GM12878 (cell line): ENCODE results near the gene ISL1. TPM values are rescaled to one million over a fixed set of nuclear protein-coding genes. Genes with fewer than 3 reads are reported as not detected.

Source experiments
- ATAC-seq: fragments of 200-7000 bp; cut with Tn5 transposase; 3 replicates; pipeline ENCODE4 v1.9.1; 2020; ENCODE audit warnings: mild to moderate bottlenecking, moderate library complexity
- BruUV-seq: library from RNA; stranded (reverse); fragments of 400-500 nt; replicated peaks from 2 replicates; lab custom pipeline; 2021; lab: Mats Ljungman, UMichigan
- CTCF ChIA-PET: fragments of 300-600 bp; sonication (Branson Sonifier 250); formaldehyde crosslinking; extraction: SDS; loops from one replicate; lab custom pipeline; 2021; ENCODE audit warnings: inconsistent platforms; lab: Yijun Ruan, JAX
- POLR2A ChIA-PET: fragments of 350-600 bp; formaldehyde crosslinking; extraction: SDS; loops from one replicate; lab custom pipeline; 2021; ENCODE audit warnings: inconsistent platforms; lab: Charles Lee
- RAD21 ChIA-PET: fragments of 300-600 bp; sonication (Branson Sonifier 250); formaldehyde crosslinking; loops from one replicate; lab custom pipeline; 2023; ENCODE audit warnings: antibody characterized with exemption; ENCODE audit not compliant: unreplicated experiment; lab: Charles Lee
- SMC1A ChIA-PET: fragments of 300-600 bp; sonication (Branson Sonifier 250); formaldehyde crosslinking; loops from one replicate; lab custom pipeline; 2023; ENCODE audit not compliant: unreplicated experiment, uncharacterized antibody; lab: Charles Lee
- DNase-seq: peaks from one replicate; pipeline ENCODE4 v3.0.0-alpha.2; 2011; ENCODE audit warnings: low read depth, low spot score
- FAIRE-seq: peaks from 3 replicates; lab custom pipeline; 2011; peaks lifted over from hg19 to GRCh38; lab: Jason Lieb, UNC
- H2AFZ ChIP-seq: 2 replicates; pipeline ENCODE4 v1.6.0; 2011; ENCODE audit warnings: low read depth, low read length, control low read depth; ENCODE audit not compliant: control insufficient read depth
- H3K27ac ChIP-seq: 2 replicates; pipeline ENCODE4 v1.5.1; 2011; ENCODE audit warnings: control low read depth; ENCODE audit not compliant: control insufficient read depth, insufficient read depth
- H3K27me3 ChIP-seq, 2 experiments: replicated peaks in 1 of 2; 2 replicates each; pipeline versions ENCODE4 v1.6.0 to v1.6.1; 2011; ENCODE audit warnings: low read length in 1 of 2; ENCODE audit not compliant: control insufficient read depth in 2 of 2, insufficient read depth in 2 of 2
- H3K36me3 ChIP-seq, 2 experiments: 2 replicates each; pipeline ENCODE4 v1.5.1; 2011; ENCODE audit warnings: low read length in 1 of 2; ENCODE audit not compliant: control insufficient read depth in 2 of 2, insufficient read depth in 2 of 2
- H3K4me1 ChIP-seq: 2 replicates; pipeline ENCODE4 v1.6.1; 2011; ENCODE audit warnings: mild to moderate bottlenecking, low read length, moderate library complexity, mixed read lengths; ENCODE audit not compliant: control insufficient read depth, insufficient read depth
- H3K4me2 ChIP-seq: 2 replicates; pipeline ENCODE4 v1.6.0; 2011; ENCODE audit warnings: control low read depth; ENCODE audit not compliant: control insufficient read depth, insufficient read depth
- H3K4me3 ChIP-seq: fragments of 200-600 bp; sonication (generic); 2 replicates; pipeline ENCODE4 v1.5.1; 2016
- H3K79me2 ChIP-seq: 2 replicates; pipeline ENCODE4 v1.6.0; 2011; ENCODE audit warnings: low read length; ENCODE audit not compliant: control insufficient read depth, insufficient read depth
- H3K9ac ChIP-seq: 2 replicates; pipeline ENCODE4 v1.8.0; 2011; ENCODE audit warnings: low read length, control low read depth, mixed read lengths; ENCODE audit not compliant: control insufficient read depth, insufficient read depth
- H3K9me3 ChIP-seq: replicated peaks from 3 replicates; pipeline ENCODE4 v1.5.1; 2011; ENCODE audit warnings: mild to moderate bottlenecking, low read length; ENCODE audit not compliant: control insufficient read depth, insufficient read depth
- H4K20me1 ChIP-seq: 2 replicates; pipeline ENCODE4 v1.6.0; 2011; ENCODE audit not compliant: control insufficient read depth, insufficient read depth
- BMI1 ChIP-seq: fragments of 450-650 bp; IDR thresholded peaks from 2 replicates; pipeline ENCODE4 v1.6.1; 2016; ENCODE audit warnings: mild to moderate bottlenecking, moderate library complexity, borderline replicate concordance
- CEBPZ ChIP-seq: fragments of 150-350 bp; IDR thresholded peaks from 2 replicates; pipeline ENCODE4 v1.6.1; 2016; ENCODE audit warnings: low read depth, low read length
- EP300 ChIP-seq, 2 experiments: fragments of 150-350 bp in 1 of 2; IDR thresholded peaks; 2 replicates each; pipeline ENCODE4 v1.6.1; 2011 to 2012; ENCODE audit warnings: low read depth in 2 of 2, low read length in 2 of 2, borderline replicate concordance in 1 of 2, improper control_type of control experiment in 1 of 2, inconsistent platforms in 1 of 2; ENCODE audit not compliant: control insufficient read depth in 1 of 2
- EZH2 ChIP-seq: IDR thresholded peaks from 2 replicates; pipeline ENCODE4 v1.6.1; 2012; ENCODE audit warnings: low read depth, mild to moderate bottlenecking, control low read depth, inconsistent platforms, low read length, borderline replicate concordance; ENCODE audit not compliant: control insufficient read depth
- GATAD2B ChIP-seq: fragments of 450-650 bp; conservative IDR thresholded peaks from 2 replicates; pipeline ENCODE4 v1.6.1; 2017; ENCODE audit warnings: low read depth, mild to moderate bottlenecking, moderate library complexity
- IKZF2 ChIP-seq, 2 experiments: fragments of 450-650 bp; IDR thresholded peaks; 2 replicates each; pipeline ENCODE4 v1.6.1; 2017; ENCODE audit warnings: mild to moderate bottlenecking in 2 of 2, moderate library complexity in 2 of 2
- KLF5 ChIP-seq: fragments of 450-650 bp; IDR thresholded peaks from 2 replicates; pipeline ENCODE4 v1.6.1; 2014; ENCODE audit warnings: mild to moderate bottlenecking; ENCODE audit not compliant: partially characterized antibody
- SREBF1 ChIP-seq: IDR thresholded peaks from 2 replicates; pipeline ENCODE4 v1.6.1; 2012; ENCODE audit warnings: mild to moderate bottlenecking, low read length
- STAT3 ChIP-seq: IDR thresholded peaks from 2 replicates; pipeline ENCODE4 v1.6.1; 2011; ENCODE audit warnings: low read depth, low read length, improper control_type of control experiment
- YBX1 ChIP-seq: fragments of 450-650 bp; IDR thresholded peaks from 2 replicates; pipeline ENCODE4 v1.6.1; 2016; ENCODE audit warnings: antibody characterized with exemption
- WGBS: methylation state at CpG from one replicate; pipeline ENCODE4 v1.1.6; 2016; ENCODE audit warnings: low lambda C conversion rate; ENCODE audit not compliant: insufficient replicate concordance, insufficient coverage; ENCODE audit errors: missing lambda C conversion rate; 5-methylcytosine and 5-hydroxymethylcytosine counted together
- in situ Hi-C: fragments of 300-500 bp; cut with MboI; formaldehyde crosslinking; loops from 9 replicates; pipeline ENCODE4 v1.14.3; 2018; ENCODE audit warnings: mixed read lengths
- intact Hi-C: fragments of 100-400 bp; cut with micrococcal nuclease; formaldehyde crosslinking; loops from one replicate; pipeline ENCODE4 v1.14.2; 2022; ENCODE audit not compliant: unreplicated experiment
- polyA plus RNA-seq, 11 experiments: library from polyadenylated mRNA; depleted of rRNA in 4 of 11; unstranded in 6 of 11; stranded (reverse) in 5 of 11; fragments of >200 nt; fragmentation: Nextera tagmentation in 4 of 11; fragmentation: Illumina TruSeq in 1 of 11; extraction: Ambion mirVana in 4 of 11; extraction: Trizol in 1 of 11; gene quantifications; 1 replicate in 1 of 11; 2 replicates in 10 of 11; pipeline versions ENCODE4 v1.2.1 to v1.2.3, GENCODE V29; 2011 to 2016; ENCODE audit warnings: inconsistent platforms in 2 of 11, missing spikeins in 2 of 11, low read depth in 1 of 11
- total RNA-seq, 4 experiments: library from RNA; depleted of rRNA in 3 of 4; stranded (reverse); fragments of >200 nt in 3 of 4; fragmentation: Illumina TruSeq in 1 of 4; extraction: Trizol in 1 of 4; gene quantifications; 2 replicates each; pipeline versions ENCODE4 v1.2.1 to v1.2.3, GENCODE V29; 2013 to 2021
- TF ChIP-seq, protein P1 (sequence below): fragments of 450-650 bp; IDR thresholded peaks from 2 replicates; pipeline ENCODE4 v1.6.1; 2017; ENCODE audit warnings: mild to moderate bottlenecking, moderate library complexity
- TF ChIP-seq, protein P2 (sequence below): IDR thresholded peaks from 2 replicates; pipeline ENCODE4 v1.6.1; 2011; ENCODE audit warnings: low read depth, mild to moderate bottlenecking, low read length, moderate library complexity, borderline replicate concordance; ENCODE audit errors: extremely low read depth

The ISL1 gene
- total and polyA plus RNA-seq, 10 of the 15 experiments (the other 5 are each of a cell fraction or from before 2014, with no cell fraction given) = 0.08 TPM; not detected in 9

DNA sequence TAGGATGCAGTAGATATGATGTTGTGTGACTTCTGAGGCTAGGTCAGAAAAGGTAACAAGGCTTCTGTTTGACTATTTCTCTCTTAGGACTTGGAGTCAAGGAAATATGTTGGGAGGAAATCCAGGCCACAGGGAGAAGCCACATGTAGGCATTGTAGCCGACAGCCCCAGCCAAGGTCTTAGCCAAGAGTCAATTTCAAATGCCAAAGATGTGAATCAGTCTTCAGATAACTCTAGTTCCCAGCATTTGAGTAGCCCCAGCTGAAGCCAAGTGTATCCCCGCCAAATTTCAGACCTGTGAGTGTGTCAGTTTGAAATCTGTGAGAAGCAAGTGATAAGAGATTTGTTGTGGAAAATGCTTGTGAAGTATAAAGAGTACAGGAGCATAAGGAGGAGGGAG lies 38.1 kb upstream of the ISL1 start:
- no peaks in the 10 kb centered on the region for H3K27me3 ChIP-seq
- 0% methylated on average over 2 of the region's 2 CpGs for WGBS
- no peak overlapping the region for H3K4me2 ChIP-seq
- ChIA-PET SMC1A (no interaction called here), POLR2A (no interaction called here), CTCF (no interaction called here), RAD21 (no interaction called here)
- H3K4me3 ChIP-seq = no peak overlapping the region
- DNase-seq (no peak), ATAC-seq (no peak), FAIRE-seq (no peak)
- intact Hi-C loops = no loop called here
- no peaks in the 10 kb centered on the region for H3K79me2 ChIP-seq
- BruUV-seq = no TSS peak
- H3K9ac ChIP-seq = no peak overlapping the region
- in situ Hi-C loops = no loop called here
- H3K4me1 ChIP-seq = no peaks in the 10 kb centered on the region
- H2AFZ ChIP-seq = no peak overlapping the region
- H4K20me1 ChIP-seq = no peaks in the 10 kb centered on the region
- no peak overlapping the region for H3K27ac ChIP-seq
- H3K36me3 ChIP-seq = no peaks in the 10 kb centered on the region
- no peak for TF ChIP-seq KLF5
- no peak for TF ChIP-seq YBX1
- no peak for TF ChIP-seq IKZF2 (IDR thresholded peaks at IDR 0.05)
- no peak for TF ChIP-seq STAT3
- no peak for TF ChIP-seq EP300 (IDR thresholded peaks at IDR 0.05; ENCODE audit: borderline replicate concordance in 1 of 2, control insufficient read depth in 1 of 2, low read depth in 2 of 2, low read length in 2 of 2)
- TF ChIP-seq GATAD2B = no peak
- no peak for TF ChIP-seq BMI1
- TF ChIP-seq, protein P1, sequence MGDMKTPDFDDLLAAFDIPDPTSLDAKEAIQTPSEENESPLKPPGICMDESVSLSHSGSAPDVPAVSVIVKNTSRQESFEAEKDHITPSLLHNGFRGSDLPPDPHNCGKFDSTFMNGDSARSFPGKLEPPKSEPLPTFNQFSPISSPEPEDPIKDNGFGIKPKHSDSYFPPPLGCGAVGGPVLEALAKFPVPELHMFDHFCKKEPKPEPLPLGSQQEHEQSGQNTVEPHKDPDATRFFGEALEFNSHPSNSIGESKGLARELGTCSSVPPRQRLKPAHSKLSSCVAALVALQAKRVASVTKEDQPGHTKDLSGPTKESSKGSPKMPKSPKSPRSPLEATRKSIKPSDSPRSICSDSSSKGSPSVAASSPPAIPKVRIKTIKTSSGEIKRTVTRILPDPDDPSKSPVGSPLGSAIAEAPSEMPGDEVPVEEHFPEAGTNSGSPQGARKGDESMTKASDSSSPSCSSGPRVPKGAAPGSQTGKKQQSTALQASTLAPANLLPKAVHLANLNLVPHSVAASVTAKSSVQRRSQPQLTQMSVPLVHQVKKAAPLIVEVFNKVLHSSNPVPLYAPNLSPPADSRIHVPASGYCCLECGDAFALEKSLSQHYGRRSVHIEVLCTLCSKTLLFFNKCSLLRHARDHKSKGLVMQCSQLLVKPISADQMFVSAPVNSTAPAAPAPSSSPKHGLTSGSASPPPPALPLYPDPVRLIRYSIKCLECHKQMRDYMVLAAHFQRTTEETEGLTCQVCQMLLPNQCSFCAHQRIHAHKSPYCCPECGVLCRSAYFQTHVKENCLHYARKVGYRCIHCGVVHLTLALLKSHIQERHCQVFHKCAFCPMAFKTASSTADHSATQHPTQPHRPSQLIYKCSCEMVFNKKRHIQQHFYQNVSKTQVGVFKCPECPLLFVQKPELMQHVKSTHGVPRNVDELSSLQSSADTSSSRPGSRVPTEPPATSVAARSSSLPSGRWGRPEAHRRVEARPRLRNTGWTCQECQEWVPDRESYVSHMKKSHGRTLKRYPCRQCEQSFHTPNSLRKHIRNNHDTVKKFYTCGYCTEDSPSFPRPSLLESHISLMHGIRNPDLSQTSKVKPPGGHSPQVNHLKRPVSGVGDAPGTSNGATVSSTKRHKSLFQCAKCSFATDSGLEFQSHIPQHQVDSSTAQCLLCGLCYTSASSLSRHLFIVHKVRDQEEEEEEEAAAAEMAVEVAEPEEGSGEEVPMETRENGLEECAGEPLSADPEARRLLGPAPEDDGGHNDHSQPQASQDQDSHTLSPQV = no peak
- TF ChIP-seq, protein P2, sequence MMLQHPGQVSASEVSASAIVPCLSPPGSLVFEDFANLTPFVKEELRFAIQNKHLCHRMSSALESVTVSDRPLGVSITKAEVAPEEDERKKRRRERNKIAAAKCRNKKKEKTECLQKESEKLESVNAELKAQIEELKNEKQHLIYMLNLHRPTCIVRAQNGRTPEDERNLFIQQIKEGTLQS = no peak
- TF ChIP-seq SREBF1 = no peak
- no peak for TF ChIP-seq CEBPZ
- no peak for TF ChIP-seq EZH2
- no peaks in the 10 kb centered on the region for H3K9me3 ChIP-seq
